HG02588 (cell line): ENCODE measurements around the gene DNAH8.

ENCODE experiments used
- ATAC-seq: cut with Tn5 transposase; IDR thresholded peaks from one replicate; pipeline ENCODE4 v1.9.1; 2021; ENCODE audit warnings: mild to moderate bottlenecking, moderate library complexity; ENCODE audit not compliant: unreplicated experiment

The DNAH8 gene

DNA sequence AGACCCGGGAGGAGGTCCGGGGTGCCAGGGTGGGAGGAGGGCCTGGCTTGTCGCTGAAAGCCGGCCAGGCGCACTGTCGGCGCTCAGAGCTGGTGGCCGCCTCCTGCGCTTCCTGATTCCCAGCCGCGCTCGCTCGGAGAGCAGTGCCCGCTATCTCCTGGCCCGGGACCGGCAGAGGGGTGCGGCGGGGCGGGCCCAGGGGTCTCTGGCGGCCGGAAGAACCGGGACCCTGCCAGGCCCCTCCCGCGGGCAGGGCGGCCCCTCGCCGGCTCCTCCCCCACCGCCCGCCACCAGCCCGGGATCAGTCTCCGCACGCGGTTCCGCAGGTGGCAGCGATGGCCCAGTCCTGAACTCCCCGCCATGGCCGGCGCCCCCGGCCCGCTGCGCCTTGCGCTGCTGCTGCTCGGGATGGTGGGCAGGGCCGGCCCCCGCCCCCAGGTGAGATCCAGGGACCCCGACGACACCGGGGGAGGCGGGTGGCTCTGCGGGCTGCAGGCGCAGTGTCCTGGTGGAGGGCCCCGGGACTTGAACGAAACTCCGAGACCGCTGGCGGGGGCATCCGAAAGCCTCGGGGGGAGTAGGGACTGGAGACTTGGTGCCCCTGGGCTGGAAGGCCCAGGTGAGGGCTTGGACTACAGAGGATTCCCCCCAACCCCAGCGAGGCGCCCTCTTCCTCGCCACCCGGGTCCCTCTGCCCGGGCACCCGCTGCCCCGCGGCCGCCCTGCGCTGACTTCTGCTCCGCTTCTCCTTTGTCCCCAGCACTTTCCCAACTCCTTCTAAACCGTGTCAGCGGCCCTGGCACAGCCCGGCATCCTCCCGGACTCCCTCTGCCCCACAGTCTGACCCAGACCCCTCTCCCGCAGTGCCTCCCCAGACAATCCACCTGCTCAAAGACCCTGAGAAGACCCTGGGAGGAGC is 333.6 kb downstream of the DNAH8 start, which contains the start of gene GLP1R:
GLP1R (plus strand) TSS at position 301 of the 919 bp plus-strand sequence; CDS start at position 361, 60 bp downstream.
- ATAC-seq = no peak

GRCh38 chr6:39049575-39050283 is 334.6 kb downstream of the DNAH8 start:
- no peak for ATAC-seq

GRCh38 chr6:39050453-39051112 is 335.5 kb downstream of the DNAH8 start:
- ATAC-seq = no peak

- ATAC-seq = no peak
These were observed 336.4 kb downstream of the DNAH8 start for GRCh38 chr6:39051399-39052122.

DNA sequence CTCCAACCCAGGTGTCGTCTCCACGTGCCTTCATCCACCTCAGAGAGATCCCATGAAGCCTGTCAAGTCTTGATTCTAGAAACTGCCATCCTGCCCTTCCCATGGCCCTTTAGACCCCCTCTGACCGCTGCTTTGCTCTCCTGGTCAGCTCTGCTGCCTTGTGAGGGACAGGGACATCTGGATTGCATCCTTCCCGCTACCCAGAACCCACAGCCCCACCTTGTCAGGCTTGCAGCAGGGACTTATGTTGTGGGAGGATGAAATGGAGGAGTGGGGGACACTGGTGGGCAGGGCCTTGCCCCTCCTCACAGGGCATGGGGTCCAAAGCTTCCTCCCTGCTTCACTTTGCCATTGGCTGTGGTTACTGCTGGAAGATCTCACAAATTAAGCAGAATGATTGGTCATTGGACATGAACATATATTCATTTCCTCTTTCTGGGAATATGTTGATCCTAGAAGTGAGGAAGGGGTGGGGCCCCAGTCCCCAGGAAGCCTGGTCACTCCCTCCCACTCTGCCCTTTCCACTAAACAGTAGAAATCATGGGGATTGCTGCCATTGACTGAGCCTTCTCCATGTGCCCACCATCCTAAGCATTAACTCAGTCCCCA is 338.0 kb downstream of the DNAH8 start:
- ATAC-seq = no peak

DNA sequence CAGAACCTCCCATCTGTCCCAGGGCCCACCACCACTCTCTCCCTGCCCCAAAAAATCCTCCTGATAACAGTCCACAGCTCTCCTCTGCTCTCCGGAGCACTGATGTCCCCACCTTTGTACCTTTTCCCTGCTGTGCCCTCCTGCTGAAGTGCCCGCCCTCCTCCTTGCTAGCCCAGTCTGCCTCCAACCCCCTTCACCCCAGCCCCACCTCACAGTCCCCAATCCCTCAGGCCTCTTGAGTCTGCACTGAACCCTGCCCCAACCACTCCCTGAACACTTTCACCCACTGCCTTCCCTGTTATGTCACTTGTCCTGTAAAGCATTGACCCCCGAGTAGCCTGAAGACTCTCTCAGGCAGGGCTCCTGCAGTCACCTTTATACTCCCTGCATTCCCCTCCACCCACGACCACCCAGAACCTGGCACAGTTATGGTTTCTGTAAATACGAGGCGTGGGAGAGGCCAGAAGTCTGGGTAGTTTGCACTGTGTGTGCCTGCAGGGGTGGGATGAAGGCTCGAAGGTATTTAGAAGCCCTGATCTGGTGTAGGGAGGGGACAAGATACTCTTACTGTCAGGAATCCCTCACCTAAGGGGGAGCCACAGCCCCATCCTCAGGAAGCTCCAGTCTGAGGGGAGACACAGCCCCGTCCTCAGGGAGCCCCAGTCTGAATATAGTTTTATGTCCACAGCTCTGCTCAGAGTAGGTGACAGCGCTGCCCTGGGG is 338.9 kb downstream of the DNAH8 start:
- no peak for ATAC-seq

- ATAC-seq = no peak
These were observed 339.5 kb downstream of the DNAH8 start for GRCh38 chr6:39054577-39055142.

GRCh38 chr6:39055661-39056060 is 340.6 kb downstream of the DNAH8 start:
- no peak for ATAC-seq

GRCh38 chr6:39056191-39056590 is 341.1 kb downstream of the DNAH8 start:
- no peak for ATAC-seq

DNA sequence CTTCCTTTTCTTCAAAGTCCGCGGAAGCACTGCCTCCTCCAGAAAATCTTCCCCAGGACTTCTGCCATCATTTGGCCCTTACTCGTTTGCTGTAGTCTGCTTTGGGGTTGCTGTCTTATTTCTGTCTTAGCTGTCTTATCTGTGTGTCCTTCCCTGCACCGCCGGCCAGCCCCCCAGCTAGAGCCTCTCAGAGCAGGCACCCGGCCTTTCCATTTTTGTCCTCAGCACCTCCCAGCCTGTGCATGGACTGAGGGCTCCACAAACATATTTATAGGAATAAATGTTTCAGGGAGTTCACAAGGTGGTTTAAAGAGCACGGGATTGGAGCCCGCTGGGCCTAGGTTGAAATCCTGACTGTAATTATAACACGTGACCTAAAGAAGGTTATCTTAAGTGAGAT is 341.6 kb downstream of the DNAH8 start:
- no peak for ATAC-seq

DNA sequence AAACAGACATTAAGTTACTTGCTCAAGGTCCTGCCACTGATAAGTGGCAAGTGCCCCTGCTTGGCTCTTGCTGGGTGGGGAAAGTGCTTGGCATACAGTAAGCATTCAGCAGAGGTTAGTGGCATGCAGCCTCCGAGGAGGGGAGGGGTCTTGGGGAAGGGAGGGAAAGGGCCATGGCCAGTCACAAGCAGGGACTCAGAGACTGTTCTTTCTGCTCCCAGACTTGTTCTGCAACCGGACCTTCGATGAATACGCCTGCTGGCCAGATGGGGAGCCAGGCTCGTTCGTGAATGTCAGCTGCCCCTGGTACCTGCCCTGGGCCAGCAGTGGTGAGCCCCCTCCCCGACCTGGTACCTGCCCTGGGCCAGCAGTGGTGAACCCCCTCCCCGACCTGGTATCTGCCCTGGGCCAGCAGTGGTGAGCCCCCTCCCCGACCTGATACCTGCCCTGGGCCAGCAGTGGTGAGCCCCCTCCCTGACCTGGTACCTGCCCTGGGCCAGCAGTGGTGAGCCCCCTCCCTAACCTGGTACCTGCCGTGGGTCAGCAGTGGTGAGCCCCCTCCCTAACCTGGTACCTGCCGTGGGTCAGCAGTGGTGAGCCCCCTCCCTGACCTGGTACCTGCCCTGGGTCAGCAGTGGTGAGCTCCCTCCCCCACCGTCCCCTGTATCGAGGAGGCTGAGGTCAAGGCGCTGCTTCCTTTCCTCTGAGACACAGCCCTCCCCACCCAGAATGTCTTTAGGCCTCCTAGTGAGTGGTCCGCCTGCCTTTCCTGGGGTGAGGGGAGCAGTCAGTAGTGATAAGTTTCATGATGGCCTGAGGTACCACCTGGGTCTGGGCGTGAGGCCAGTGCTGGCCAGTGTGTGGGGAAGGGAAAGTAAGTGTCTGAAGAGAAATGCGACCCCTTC is 342.4 kb downstream of the DNAH8 start:
- no peak for ATAC-seq

- ATAC-seq = no peak
These were observed 343.5 kb downstream of the DNAH8 start for GRCh38 chr6:39058471-39059147.

DNA sequence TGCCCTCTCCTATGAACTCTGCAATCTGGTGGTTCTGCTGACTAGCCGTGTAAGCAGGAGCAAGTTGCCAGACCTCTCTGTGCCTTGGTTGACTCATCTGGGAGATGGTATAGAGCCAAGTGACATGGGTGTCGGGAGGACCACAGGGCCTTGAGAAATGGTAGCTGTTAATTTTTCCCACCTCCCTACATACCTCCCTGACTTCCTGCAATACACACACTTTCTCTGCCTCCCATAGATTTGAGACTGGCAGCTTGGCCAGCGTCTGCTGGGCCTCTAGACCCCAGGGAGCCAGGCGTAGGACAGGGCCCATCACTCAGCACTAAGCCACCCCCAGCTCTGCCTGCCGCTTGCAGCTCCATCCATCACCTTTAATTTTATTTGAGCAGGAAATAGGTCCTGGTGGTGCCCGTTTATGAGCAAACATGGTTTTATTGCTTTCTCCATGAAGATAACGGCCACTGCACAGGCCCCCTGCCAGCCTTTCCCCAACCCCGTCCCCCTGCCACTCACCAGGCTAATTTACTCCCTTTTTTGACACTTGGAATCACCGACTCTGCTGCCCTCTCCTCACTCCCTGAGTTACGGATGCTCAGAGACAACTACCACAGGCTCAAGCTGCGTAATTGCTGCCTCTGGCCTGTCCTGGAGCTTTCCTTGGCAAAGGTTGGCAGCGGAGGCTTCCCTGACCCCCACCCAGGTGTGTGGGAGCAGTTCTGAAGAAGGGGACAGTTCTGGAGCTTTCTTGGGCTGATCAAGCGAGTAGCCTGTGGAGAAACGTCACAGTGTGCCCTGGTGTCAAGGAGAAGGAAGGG is 344.6 kb downstream of the DNAH8 start:
- ATAC-seq = no peak

DNA sequence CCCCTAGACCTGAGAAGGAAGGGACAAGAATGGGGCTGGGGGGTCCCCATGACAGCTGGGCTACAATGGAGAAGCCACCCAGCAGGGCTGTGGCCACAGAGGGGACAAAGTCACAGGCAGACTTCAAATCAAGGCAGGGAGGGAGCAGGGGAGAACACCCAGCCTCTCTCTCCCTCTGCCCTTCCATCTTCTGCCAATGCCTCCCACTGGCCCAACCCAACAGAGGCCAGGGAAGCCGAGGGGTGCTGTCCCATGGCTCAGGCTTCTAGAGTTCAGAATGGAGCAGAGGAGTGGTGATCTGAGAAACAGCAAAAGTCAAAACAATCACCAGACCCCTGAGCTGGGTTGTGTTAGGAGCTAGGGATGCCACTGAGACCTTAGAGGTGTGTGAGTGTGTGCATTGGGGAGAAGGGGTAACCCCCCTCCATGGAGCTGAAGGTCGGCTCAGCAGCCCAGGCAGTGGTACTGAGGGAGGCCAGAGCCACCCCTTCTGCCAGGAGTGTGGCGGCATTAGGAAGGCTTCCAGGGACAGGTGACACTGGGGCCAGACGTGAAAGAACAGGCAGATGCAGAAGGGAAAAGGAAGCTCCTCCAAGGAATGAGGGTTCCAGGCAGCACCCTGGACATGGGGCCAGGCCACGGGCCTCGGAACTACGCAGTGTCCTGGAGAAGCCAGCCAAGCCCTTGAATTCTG is 345.5 kb downstream of the DNAH8 start:
- ATAC-seq = no peak

DNA sequence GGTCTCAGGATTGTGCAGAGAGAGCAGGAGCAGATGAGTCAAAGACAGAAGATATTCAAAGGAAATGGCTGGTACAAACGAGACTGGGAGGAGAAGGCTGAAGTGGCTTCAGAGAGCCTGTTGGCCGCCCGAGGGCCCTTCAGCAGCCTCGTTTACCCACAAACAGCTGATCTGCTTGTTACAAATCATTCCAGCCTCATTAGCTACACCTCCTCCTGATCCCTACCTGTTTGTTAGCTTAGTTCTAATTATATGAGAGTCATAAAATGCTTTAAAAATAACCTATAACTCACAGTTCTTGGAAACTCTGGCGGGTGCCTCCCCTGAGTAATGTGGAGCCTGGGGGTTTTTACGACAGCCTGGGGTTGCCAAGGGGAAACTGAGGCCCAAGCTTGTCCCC is 346.1 kb downstream of the DNAH8 start:
- no peak for ATAC-seq

DNA sequence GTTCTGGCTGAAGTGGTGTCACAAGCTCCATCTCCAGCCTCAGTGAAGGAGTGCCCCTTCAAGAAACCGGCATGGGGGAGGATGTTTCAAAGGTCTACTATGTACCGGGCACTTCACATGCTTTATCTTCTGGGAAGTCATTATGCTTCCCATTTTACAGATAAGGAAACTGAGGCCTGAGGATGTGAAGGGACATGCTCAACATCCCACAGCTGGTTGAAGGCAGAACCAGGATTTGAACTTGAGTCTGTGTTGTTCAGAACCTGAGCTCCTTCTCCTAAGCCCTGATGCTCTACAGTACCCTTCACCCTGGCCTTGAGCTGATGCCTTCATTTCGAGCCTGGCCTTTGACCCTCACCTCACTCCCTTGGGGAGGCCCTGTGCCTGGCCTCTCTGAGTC is 346.5 kb downstream of the DNAH8 start:
- ATAC-seq = no peak
